Gastroesophageal sphincter (tissue), 3 donors: ENCODE data around the gene LSM2.

Source experiments
- CTCF ChIP-seq, 4 experiments: fragments of 200-600 bp in 2 of 4; fragments of 450-650 bp in 2 of 4; sonication (generic) in 1 of 4; IDR thresholded peaks; one replicate each; pipeline ENCODE4 v1.5.1; 2017 to 2019; ENCODE audit warnings: antibody characterized with exemption in 4 of 4, mild to moderate bottlenecking in 2 of 4, moderate library complexity in 2 of 4
- EP300 ChIP-seq: sonication (generic); formaldehyde crosslinking; IDR thresholded peaks from one replicate; pipeline ENCODE4 v1.6.1; 2017; ENCODE audit warnings: antibody characterized with exemption, mild to moderate bottlenecking
- POLR2A ChIP-seq, 2 donors: fragments of 450-650 bp; IDR thresholded peaks; one replicate each; pipeline ENCODE4 v1.6.1; 2017; ENCODE audit warnings: antibody characterized with exemption in 2 of 2, mild to moderate bottlenecking in 2 of 2, moderate library complexity in 1 of 2
- POLR2AphosphoS5 ChIP-seq: sonication (generic); formaldehyde crosslinking; IDR thresholded peaks from one replicate; pipeline ENCODE4 v1.6.1; 2017; ENCODE audit warnings: antibody characterized with exemption

GRCh38 chr6:31796993-31797385, 9.8 kb downstream of the LSM2 start:
- TF ChIP-seq CTCF (IDR thresholded peaks at IDR 0.05) (no peak), POLR2A (IDR thresholded peaks at IDR 0.05) (no peak), POLR2AphosphoS5 (no peak), EP300 (no peak)
